Neuronal stem cell (in vitro differentiated cells): Measurements from ENCODE around the gene MED13L.

Experiments
- DNase-seq: peaks from one replicate; pipeline ENCODE4 v3.0.0-alpha.2; 2013; ENCODE audit warnings: low spot score
- H2AFZ ChIP-seq: one replicate; pipeline ENCODE4 v1.6.1; 2013; ENCODE audit warnings: mild to moderate bottlenecking, low read length, inconsistent platforms
- H2AK5ac ChIP-seq: 2 replicates; pipeline ENCODE4 v1.6.1; 2013; ENCODE audit warnings: low read depth, mild to moderate bottlenecking, inconsistent platforms, low read length, moderate library complexity, mixed read lengths
- H2BK120ac ChIP-seq: 2 replicates; pipeline ENCODE4 v1.6.1; 2013; ENCODE audit warnings: low read depth, mild to moderate bottlenecking, inconsistent platforms, low read length, moderate library complexity, mixed read lengths
- H2BK12ac ChIP-seq: one replicate; pipeline ENCODE4 v1.6.1; 2013; ENCODE audit warnings: low read length, inconsistent platforms
- H2BK15ac ChIP-seq: 2 replicates; pipeline ENCODE4 v1.6.1; 2013; ENCODE audit warnings: mild to moderate bottlenecking, low read length, inconsistent platforms, mixed read lengths
- H2BK5ac ChIP-seq: one replicate; pipeline ENCODE4 v1.6.1; 2013; ENCODE audit warnings: inconsistent platforms, mild to moderate bottlenecking, low read length, moderate library complexity
- H3K14ac ChIP-seq: one replicate; pipeline ENCODE4 v1.6.1; 2013; ENCODE audit warnings: low read length, inconsistent platforms
- H3K18ac ChIP-seq: 2 replicates; pipeline ENCODE4 v1.6.1; 2013; ENCODE audit warnings: low read length, inconsistent platforms
- H3K23ac ChIP-seq: 2 replicates; pipeline ENCODE4 v1.6.1; 2013; ENCODE audit warnings: low read depth, mild to moderate bottlenecking, mixed read lengths, low read length, inconsistent platforms; ENCODE audit not compliant: poor library complexity
- H3K27ac ChIP-seq: replicated peaks from 3 replicates; pipeline ENCODE4 v1.5.1; 2013; ENCODE audit warnings: low read length, inconsistent platforms
- H3K27me3 ChIP-seq, 3 experiments: 2 replicates each; pipeline ENCODE4 v1.6.1; 2013; ENCODE audit warnings: low read length in 3 of 3, mild to moderate bottlenecking in 2 of 3, inconsistent platforms in 1 of 3, low read depth in 1 of 3, mixed read lengths in 1 of 3, moderate library complexity in 1 of 3; ENCODE audit not compliant: control insufficient read depth in 3 of 3, insufficient read depth in 3 of 3
- H3K36me3 ChIP-seq, 2 donors: replicated peaks in 1 of 2; 2 replicates each; pipeline ENCODE4 v1.6.1; 2013; ENCODE audit warnings: low read length in 2 of 2; ENCODE audit not compliant: control insufficient read depth in 2 of 2, insufficient read depth in 2 of 2
- H3K4ac ChIP-seq: 2 replicates; pipeline ENCODE4 v1.6.1; 2013; ENCODE audit warnings: inconsistent platforms, mild to moderate bottlenecking, low read length, moderate library complexity
- H3K4me1 ChIP-seq, 2 donors: 1 replicate in 1 of 2; 2 replicates in 1 of 2; pipeline ENCODE4 v1.6.1; 2013; ENCODE audit warnings: low read length in 2 of 2, low read depth in 1 of 2; ENCODE audit not compliant: control insufficient read depth in 2 of 2, insufficient read depth in 1 of 2
- H3K4me2 ChIP-seq: one replicate; pipeline ENCODE4 v1.6.1; 2013; ENCODE audit warnings: mild to moderate bottlenecking, low read length, inconsistent platforms; ENCODE audit not compliant: insufficient read depth, poor library complexity, severe bottlenecking
- H3K4me3 ChIP-seq, 2 donors: 2 replicates each; pipeline ENCODE4 v1.5.1; 2013; ENCODE audit warnings: low read length in 2 of 2, mild to moderate bottlenecking in 2 of 2, inconsistent platforms in 1 of 2, moderate library complexity in 1 of 2
- H3K79me1 ChIP-seq: one replicate; pipeline ENCODE4 v1.6.1; 2013; ENCODE audit warnings: low read depth, mild to moderate bottlenecking, inconsistent platforms, low read length, moderate library complexity
- H3K9ac ChIP-seq: one replicate; pipeline ENCODE4 v1.6.1; 2013; ENCODE audit warnings: mild to moderate bottlenecking, low read depth, low read length, inconsistent platforms; ENCODE audit not compliant: poor library complexity
- H3K9me3 ChIP-seq, 2 donors: replicated peaks in 1 of 2; 2 replicates each; pipeline versions ENCODE3 to v1.6.1; 2013; ENCODE audit warnings: low read length in 2 of 2, mild to moderate bottlenecking in 2 of 2, inconsistent platforms in 1 of 2, low read depth in 1 of 2, mixed read lengths in 1 of 2, moderate library complexity in 1 of 2; ENCODE audit not compliant: control insufficient read depth in 2 of 2, insufficient read depth in 1 of 2
- H4K8ac ChIP-seq: one replicate; pipeline ENCODE4 v1.6.1; 2013; ENCODE audit warnings: low read depth, mild to moderate bottlenecking, inconsistent platforms, low read length, moderate library complexity
- H4K91ac ChIP-seq: one replicate; pipeline ENCODE4 v1.6.1; 2013; ENCODE audit warnings: low read length, low read depth, mild to moderate bottlenecking, inconsistent platforms; ENCODE audit not compliant: poor library complexity
- WGBS, 2 donors: extraction: QIAGEN DNeasy Blood & Tissue Kit; methylation state at CpG; one replicate each; pipeline ENCODE4 v1.1.7; 2013; ENCODE audit warnings: missing lambda C conversion rate in 2 of 2, mixed read lengths in 1 of 2; ENCODE audit not compliant: insufficient read length in 2 of 2, insufficient replicate concordance in 1 of 2; ENCODE audit errors: extremely low coverage in 2 of 2; 5-methylcytosine and 5-hydroxymethylcytosine counted together

The MED13L gene

DNA sequence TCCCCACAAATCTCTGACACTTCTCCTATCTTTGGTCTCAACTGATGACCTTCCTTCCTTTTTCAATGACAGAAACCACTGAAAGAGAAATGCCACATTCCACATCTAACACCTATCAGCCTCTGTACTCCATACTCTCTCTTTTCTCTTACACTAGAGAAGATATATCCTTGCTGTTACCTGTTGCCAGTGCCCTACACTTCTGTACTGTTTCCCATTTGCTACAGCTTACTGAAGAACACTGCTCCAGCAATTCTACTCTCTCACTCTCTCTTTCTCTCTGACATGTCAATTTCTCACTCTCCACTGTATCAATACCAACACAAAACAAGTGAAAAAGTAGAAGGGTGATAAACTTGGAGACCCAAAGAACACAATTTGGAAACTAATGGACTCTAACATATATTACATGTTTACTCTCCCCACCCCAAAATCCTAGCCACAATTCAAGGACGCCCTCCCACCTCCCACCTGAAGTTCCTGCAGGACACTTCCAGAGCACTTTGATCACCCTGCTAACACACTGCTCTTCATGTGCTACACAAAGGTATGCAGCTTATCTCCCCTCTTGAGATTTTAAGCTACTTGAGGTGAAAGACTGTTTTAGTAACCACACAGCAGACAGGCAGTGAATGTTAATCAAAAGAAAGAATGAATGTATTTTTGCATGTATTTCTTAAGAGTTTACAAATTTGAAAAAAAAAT, 95.0 kb downstream of the MED13L start:
- Histone ChIP-seq H2AFZ (no peak overlapping the region), H2AK5ac (no peak overlapping the region), H3K36me3 (no peaks in the 10 kb centered on the region), H2BK15ac (no peak overlapping the region), H3K4me3 (no peak overlapping the region), H3K9me3 (no peaks in the 10 kb centered on the region), H3K4me2 (no peak overlapping the region), H2BK12ac (no peak overlapping the region), H2BK120ac (no peak overlapping the region), H4K8ac (no peak overlapping the region), H3K4ac (no peak overlapping the region), H2BK5ac (no peak overlapping the region), H3K4me1 (peaks cover 8 to 35% of the 10 kb centered on the region in 2 donors), H3K79me1 (peaks cover 2% of the 10 kb centered on the region), H4K91ac (no peak overlapping the region), H3K27ac (no peak overlapping the region), H3K27me3 (no peaks in the 10 kb centered on the region), H3K18ac (no peak overlapping the region), H3K9ac (no peak overlapping the region), H3K14ac (no peak overlapping the region), H3K23ac (no peak overlapping the region)
- WGBS, 2 donors = no CpG with 5 or more reads among the region's 1 CpG
- DNase-seq = no peak

DNA sequence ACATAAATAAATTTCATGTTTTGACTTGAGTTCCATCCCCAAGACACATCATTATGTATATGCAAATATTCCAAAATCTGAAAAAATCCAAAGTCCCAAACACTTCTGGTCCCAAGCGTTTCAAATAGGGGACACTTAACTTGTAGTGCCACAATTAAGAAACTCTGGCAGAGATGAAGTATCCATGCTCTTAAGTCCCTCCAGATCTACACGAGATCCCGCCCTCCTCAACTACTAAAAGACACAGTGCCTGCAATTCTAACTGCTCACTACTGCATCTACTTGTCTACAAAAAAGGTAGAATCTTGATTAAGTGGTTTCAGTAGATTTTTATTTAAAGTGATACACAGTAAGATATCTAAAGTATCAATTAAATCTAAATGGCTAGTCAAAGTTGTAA, 97.0 kb downstream of the MED13L start:
- no peak overlapping the region for H3K27ac ChIP-seq
- WGBS, 2 donors = no CpG with 5 or more reads among the region's 3 CpGs
- no peak overlapping the region for H4K8ac ChIP-seq
- H2BK5ac ChIP-seq = no peak overlapping the region
- no peaks in the 10 kb centered on the region for H3K36me3 ChIP-seq
- no peaks in the 10 kb centered on the region for H3K27me3 ChIP-seq
- H2AK5ac ChIP-seq = no peak overlapping the region
- H4K91ac ChIP-seq = no peak overlapping the region
- H3K4ac ChIP-seq = no peak overlapping the region
- DNase-seq = no peak
- no peak overlapping the region for H2BK12ac ChIP-seq
- no peak overlapping the region for H2BK15ac ChIP-seq
- no peak overlapping the region for H3K18ac ChIP-seq
- no peak overlapping the region for H2AFZ ChIP-seq
- H3K23ac ChIP-seq = no peak overlapping the region
- H3K4me2 ChIP-seq = no peak overlapping the region
- no peak overlapping the region for H3K4me3 ChIP-seq
- no peak overlapping the region for H3K9ac ChIP-seq
- H3K79me1 ChIP-seq = peaks cover 2% of the 10 kb centered on the region
- H3K9me3 ChIP-seq = no peaks in the 10 kb centered on the region
- H3K14ac ChIP-seq = no peak overlapping the region
- peaks cover 5 to 17% of the 10 kb centered on the region in 2 donors for H3K4me1 ChIP-seq
- no peak overlapping the region for H2BK120ac ChIP-seq

DNA sequence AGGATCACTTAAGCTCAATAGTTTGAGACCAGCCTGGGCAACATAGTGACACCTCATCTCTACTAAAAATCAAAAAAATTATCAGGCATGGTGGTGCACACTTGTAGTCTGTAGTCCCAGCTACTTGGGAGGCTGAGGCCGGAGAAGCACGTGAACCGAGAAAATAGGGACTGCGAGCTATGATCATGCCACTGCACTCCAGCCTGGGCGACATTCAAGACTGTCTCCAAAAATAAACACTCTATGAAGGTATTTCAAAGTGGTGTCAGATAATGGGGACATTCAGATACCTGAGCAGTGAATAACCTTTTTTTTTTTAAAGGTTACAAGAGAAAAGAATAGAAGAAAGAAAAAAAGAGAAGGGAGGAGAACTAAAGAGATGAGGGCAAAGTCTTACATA, 98.1 kb downstream of the MED13L start:
- no peak for DNase-seq
- no peak overlapping the region for H2BK120ac ChIP-seq
- no peak overlapping the region for H2BK15ac ChIP-seq
- no peak overlapping the region for H4K8ac ChIP-seq
- H3K4ac ChIP-seq = no peak overlapping the region
- H3K14ac ChIP-seq = no peak overlapping the region
- no peak overlapping the region for H3K18ac ChIP-seq
- no peak overlapping the region for H3K23ac ChIP-seq
- H3K79me1 ChIP-seq = peaks cover 2% of the 10 kb centered on the region
- no peak overlapping the region for H2AK5ac ChIP-seq
- H3K9ac ChIP-seq = no peak overlapping the region
- no peaks in the 10 kb centered on the region for H3K36me3 ChIP-seq
- peaks cover 5 to 10% of the 10 kb centered on the region in 2 donors for H3K4me1 ChIP-seq
- H3K27me3 ChIP-seq = no peaks in the 10 kb centered on the region
- H3K4me3 ChIP-seq = no peak overlapping the region
- no peak overlapping the region for H3K4me2 ChIP-seq
- no peak overlapping the region for H4K91ac ChIP-seq
- no peak overlapping the region for H2BK12ac ChIP-seq
- no peak overlapping the region for H2BK5ac ChIP-seq
- H3K9me3 ChIP-seq = no peaks in the 10 kb centered on the region
- H3K27ac ChIP-seq = no peak overlapping the region
- no peak overlapping the region for H2AFZ ChIP-seq
- no CpG with 5 or more reads among the region's 5 CpGs for WGBS, 2 donors

DNA sequence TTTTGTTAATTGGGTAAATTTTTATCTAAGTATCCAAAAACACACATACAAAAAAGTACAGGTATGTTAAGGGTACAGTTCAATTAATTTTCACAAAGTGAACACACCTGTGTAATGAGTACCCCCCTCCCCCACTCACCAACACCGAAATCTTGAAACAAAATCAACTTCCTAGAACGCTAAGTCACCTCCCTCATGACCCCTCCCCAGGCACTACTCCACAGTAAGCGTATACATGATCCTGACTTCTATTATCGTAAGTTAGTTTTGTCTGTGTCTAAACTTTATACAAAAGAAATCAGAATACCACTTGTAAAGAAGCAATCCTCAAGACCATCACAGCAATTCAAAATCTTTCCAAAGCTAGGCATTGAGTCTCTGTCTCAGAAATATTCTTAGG, 100.5 kb downstream of the MED13L start:
- no CpG with 5 or more reads among the region's 4 CpGs for WGBS, 2 donors
- H2AFZ ChIP-seq = no peak overlapping the region
- no peak overlapping the region for H3K18ac ChIP-seq
- H3K23ac ChIP-seq = no peak overlapping the region
- H3K9me3 ChIP-seq = no peaks in the 10 kb centered on the region
- H2BK5ac ChIP-seq = no peak overlapping the region
- no peaks in the 10 kb centered on the region for H3K27me3 ChIP-seq
- H3K27ac ChIP-seq = no peak overlapping the region
- no peak overlapping the region for H3K4ac ChIP-seq
- no peak overlapping the region for H2BK15ac ChIP-seq
- H2BK12ac ChIP-seq = no peak overlapping the region
- DNase-seq = no peak
- H2AK5ac ChIP-seq = no peak overlapping the region
- no peak overlapping the region for H2BK120ac ChIP-seq
- no peak overlapping the region for H3K4me2 ChIP-seq
- peaks cover 0 to 4% of the 10 kb centered on the region in 2 donors for H3K4me1 ChIP-seq
- no peak overlapping the region for H3K4me3 ChIP-seq
- H3K14ac ChIP-seq = no peak overlapping the region
- no peak overlapping the region for H4K8ac ChIP-seq
- H3K9ac ChIP-seq = no peak overlapping the region
- no peaks in the 10 kb centered on the region for H3K36me3 ChIP-seq
- H3K79me1 ChIP-seq = peaks cover 2% of the 10 kb centered on the region
- H4K91ac ChIP-seq = no peak overlapping the region
